Measurements from ENCODE around the gene PDE6D.

Gene PDE6D

DNA sequence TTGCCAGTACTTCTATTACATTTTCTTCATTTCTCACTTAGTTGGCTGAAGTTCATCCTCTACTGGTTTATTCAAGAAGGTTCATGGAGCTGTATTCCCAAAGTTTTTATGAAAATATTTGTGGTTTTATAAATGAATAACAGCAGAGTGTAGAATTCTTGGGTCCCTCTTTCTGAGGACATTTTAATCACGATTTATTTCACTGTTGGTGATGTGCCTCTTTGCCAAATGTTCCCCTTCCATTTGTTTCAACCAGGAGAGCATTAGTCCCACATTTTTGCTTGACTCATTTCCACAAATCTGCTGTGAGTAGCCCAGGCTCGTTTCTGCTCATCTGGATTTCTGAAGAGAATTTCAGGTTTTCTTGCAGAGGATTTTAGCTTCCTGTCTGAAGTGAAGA lies 25.9 kb upstream of the PDE6D start:
- DNase-seq (ENCODE audit: low read depth) = no peak
- no peak overlapping the region for H3K4me3 ChIP-seq (ENCODE audit: low read depth, low read length)
- TF ChIP-seq, protein P1, sequence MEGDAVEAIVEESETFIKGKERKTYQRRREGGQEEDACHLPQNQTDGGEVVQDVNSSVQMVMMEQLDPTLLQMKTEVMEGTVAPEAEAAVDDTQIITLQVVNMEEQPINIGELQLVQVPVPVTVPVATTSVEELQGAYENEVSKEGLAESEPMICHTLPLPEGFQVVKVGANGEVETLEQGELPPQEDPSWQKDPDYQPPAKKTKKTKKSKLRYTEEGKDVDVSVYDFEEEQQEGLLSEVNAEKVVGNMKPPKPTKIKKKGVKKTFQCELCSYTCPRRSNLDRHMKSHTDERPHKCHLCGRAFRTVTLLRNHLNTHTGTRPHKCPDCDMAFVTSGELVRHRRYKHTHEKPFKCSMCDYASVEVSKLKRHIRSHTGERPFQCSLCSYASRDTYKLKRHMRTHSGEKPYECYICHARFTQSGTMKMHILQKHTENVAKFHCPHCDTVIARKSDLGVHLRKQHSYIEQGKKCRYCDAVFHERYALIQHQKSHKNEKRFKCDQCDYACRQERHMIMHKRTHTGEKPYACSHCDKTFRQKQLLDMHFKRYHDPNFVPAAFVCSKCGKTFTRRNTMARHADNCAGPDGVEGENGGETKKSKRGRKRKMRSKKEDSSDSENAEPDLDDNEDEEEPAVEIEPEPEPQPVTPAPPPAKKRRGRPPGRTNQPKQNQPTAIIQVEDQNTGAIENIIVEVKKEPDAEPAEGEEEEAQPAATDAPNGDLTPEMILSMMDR (IDR thresholded peaks at IDR 0.05; ENCODE audit: control insufficient read depth, extremely low read depth, insufficient read depth) = no peak

DNA sequence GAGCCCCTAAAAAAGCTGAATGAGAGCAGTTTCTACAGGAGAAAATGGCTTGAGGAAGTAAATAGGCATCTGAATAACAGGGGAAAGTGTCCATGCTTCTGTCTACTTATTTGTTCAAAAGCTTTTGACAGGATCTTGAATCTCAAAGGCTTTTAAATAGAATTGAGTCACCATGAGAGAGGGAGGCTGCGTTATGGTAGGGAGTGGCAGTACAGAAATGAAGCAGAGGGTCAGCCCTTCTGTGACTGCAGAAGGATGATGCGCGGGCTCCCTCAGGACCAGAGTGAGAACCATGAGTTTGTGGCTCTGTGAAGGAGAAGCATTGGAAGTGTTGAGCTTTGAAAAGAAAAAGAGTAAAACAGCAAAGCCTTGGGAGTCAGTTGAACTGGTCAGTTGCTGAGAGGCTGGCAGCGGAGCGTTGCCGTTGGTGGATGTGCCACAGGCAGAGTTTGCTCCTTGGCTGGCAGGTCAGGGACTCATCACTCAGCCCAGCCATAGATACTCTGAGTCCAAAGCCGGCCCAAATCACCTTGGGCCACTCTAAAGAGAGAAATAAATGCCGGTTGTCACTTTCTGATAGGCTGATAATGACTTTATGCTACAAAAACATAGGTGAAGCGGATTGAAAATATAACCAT lies 22.5 kb upstream of the PDE6D start:
- TF ChIP-seq, protein P1 (IDR thresholded peaks at IDR 0.05; ENCODE audit: control insufficient read depth, extremely low read depth, insufficient read depth) = no peak
- no peak for DNase-seq (ENCODE audit: low read depth)
- H3K4me3 ChIP-seq (ENCODE audit: low read depth, low read length) = no peak overlapping the region

DNA sequence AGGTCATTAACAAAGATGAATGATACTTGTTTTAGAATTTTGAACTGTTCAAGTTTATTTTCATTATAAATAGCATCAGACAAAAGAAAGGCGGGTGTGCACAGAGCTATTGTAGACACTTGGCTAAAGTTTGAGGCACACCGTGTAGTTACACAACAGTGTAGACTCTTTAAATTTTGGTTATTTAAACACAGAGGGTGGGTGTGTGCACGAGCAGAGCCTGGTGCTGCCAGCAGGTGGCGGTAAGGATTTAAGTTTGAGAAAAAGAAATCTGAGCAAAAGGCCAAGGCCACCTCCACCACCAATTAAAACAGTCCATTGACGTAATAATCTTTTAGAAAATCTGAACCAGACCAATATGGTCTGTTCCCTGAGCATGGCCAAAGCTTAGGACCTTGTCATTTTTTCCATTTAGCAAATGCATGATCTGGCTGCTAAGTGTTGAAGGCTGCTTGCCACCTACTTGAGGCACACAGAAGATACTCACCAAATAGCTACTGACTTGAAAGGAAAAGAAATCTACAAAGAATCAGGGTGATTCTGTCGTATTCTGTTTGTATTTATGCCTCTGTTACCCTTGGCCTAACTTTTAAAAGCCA lies 19.5 kb upstream of the PDE6D start:
- TF ChIP-seq, protein P1 (IDR thresholded peaks at IDR 0.05; ENCODE audit: control insufficient read depth, extremely low read depth, insufficient read depth) = peak; percentile 58
- DNase-seq (ENCODE audit: low read depth) = no peak
- no peak overlapping the region for H3K4me3 ChIP-seq (ENCODE audit: low read depth, low read length)

DNA sequence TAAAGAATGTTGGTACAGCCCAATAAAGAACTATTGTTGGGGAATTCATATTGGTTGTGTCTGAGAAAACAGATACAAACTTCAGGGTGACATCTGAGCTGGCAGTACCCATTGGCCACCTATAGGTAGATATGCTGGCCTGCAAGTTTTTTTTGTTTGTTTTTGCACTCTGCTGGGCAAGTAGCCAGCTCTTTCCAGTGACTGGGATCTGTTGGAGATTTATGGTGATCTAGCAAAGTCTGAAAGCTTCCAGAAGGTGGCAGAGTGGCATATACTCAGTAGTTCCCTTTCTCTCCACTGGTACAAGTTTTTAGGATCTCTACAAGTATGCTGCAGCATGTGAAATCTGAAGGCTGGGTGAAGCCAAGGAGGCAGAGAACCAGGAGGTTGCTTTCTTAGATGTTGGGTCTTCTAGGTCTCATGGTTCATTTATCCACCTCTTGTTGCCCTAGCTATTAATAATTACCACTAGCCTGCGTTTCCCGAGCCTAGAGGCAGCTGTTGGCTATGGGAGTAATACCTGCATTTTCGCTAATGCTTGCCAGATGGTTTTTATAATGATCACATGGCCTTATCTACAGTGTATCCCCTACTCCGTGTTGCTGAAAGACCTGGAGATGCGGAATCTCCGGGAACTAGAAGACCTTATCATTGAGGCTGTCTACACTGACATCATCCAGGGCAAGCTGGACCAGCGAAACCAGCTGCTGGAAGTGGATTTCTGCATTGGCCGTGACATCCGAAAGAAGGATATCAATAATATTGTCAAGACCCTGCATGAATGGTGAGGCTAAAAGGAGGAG lies 14.6 kb upstream of the PDE6D start:
- no peak overlapping the region for H3K4me3 ChIP-seq (ENCODE audit: low read depth, low read length)
- TF ChIP-seq, protein P1 (IDR thresholded peaks at IDR 0.05; ENCODE audit: control insufficient read depth, extremely low read depth, insufficient read depth) = peak; percentile 47
- peak; percentile 96 for DNase-seq (ENCODE audit: low read depth)

DNA sequence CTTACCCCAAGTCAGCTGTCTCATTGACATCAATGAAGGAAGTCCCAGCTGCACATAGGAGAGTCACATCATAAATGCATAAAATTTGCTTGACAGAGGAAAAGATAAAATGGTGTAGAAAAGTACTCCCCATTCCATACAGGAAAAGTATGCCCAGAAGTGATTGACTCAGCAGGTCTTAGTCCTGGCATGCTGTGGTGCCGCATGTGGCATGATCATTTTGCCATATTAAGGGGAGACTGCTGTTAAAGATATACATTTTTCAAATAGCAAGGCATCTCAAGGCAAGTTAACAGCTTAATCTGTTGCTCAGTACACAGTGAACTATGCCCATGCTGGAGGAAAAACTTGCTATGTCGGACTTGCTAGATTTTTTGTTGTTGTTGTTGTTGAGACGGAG lies 13.3 kb upstream of the PDE6D start:
- TF ChIP-seq, protein P1 (IDR thresholded peaks at IDR 0.05; ENCODE audit: control insufficient read depth, extremely low read depth, insufficient read depth) = no peak

DNA sequence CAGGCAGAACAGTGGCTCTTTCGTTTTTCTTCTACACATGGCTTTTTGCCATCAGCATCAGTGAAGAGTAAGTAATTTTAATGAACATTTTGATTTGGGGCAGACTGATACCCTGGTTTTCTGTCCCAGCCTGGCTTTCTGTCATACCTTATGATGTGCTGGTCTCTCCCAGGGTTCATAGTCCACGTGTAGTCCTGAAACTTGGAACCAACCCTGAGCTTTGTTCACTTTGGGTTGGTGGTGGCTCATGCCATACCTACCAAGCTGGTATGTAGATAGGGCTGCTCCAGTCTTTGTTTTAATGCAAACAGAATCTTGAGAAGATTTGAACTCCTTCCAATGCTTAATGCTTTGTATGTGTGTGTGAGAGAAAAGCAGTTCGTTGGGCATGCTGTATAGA lies 10.0 kb upstream of the PDE6D start:
- H3K4me3 ChIP-seq (ENCODE audit: low read depth, low read length) = no peak overlapping the region
- TF ChIP-seq, protein P1 (IDR thresholded peaks at IDR 0.05; ENCODE audit: control insufficient read depth, extremely low read depth, insufficient read depth) = no peak
- DNase-seq (ENCODE audit: low read depth) = no peak

More for the DNA sequence above, 13.3 kb upstream of the PDE6D start:
- DNase-seq (ENCODE audit: low read depth) = no peak
- no peak overlapping the region for H3K4me3 ChIP-seq (ENCODE audit: low read depth, low read length)

All from LNCaP clone FGC (cell line).